ENCODE results near the gene HDAC3.

- TF ChIP-seq CTCF (conservative IDR thresholded peaks at IDR 0.05; ENCODE audit: low read length): no peak
- no peak for TF ChIP-seq EZH2phosphoT487 (IDR thresholded peaks at IDR 0.05; ENCODE audit: borderline replicate concordance, low read depth, low read length)
Observed at GRCh38 chr5:141680751-141681201, 44.1 kb upstream of the HDAC3 start.
